ENCODE data around the gene LRRC31. TPM values are rescaled to one million over a fixed set of nuclear protein-coding genes. Genes with fewer than 3 reads are reported as not detected.

LRRC31 gene
- total and polyA plus RNA-seq, 4 donors, result 0.53 to 5.3 (median 1.7) TPM

- no peaks in the 10 kb centered on the region for H3K27me3 ChIP-seq (ENCODE audit: control insufficient read depth in 4 of 4, insufficient read depth in 4 of 4, low read length in 3 of 4)
- no peak overlapping the region for H3K27ac ChIP-seq (ENCODE audit: low read depth in 1 of 2, low read length in 2 of 2)
- DNase-seq (ENCODE audit: low spot score), result no peak
- H3K4me3 ChIP-seq (ENCODE audit: low read depth in 1 of 3, low read length in 3 of 3), result no peak overlapping the region
- no peak overlapping the region for H3K9ac ChIP-seq (ENCODE audit: low read depth in 1 of 2, low read length in 2 of 2)
- H3K36me3 ChIP-seq (ENCODE audit: control insufficient read depth in 4 of 4, insufficient read depth in 3 of 4, low read depth in 1 of 4, low read length in 3 of 4), result no peaks in the 10 kb centered on the region
- H3K4me1 ChIP-seq (ENCODE audit: control insufficient read depth in 4 of 4, insufficient read depth in 4 of 4, low read length in 3 of 4), result no peaks in the 10 kb centered on the region
- H3K9me3 ChIP-seq (ENCODE audit: control insufficient read depth in 4 of 4, low read length in 3 of 4), result no peaks in the 10 kb centered on the region
- TF ChIP-seq MAX (IDR thresholded peaks at IDR 0.05) (no peak), FOXA1 (IDR thresholded peaks at IDR 0.05) (no peak)
- WGBS, result 75% methylated on average over 2 of the region's 2 CpGs
Measured at GRCh38 chr3:169914321-169914720, 44.6 kb upstream of the LRRC31 start.

GRCh38 chr3:169913323-169913722, 43.6 kb upstream of the LRRC31 start:
- no peaks in the 10 kb centered on the region for H3K9me3 ChIP-seq (ENCODE audit: control insufficient read depth in 4 of 4, low read length in 3 of 4)
- H3K4me3 ChIP-seq (ENCODE audit: low read depth in 1 of 3, low read length in 3 of 3), result no peak overlapping the region
- TF ChIP-seq YY1 (IDR thresholded peaks at IDR 0.05), result no peak
- no peak for TF ChIP-seq RXRA (IDR thresholded peaks at IDR 0.05)
- no peak for TF ChIP-seq FOXA2 (IDR thresholded peaks at IDR 0.05)
- TF ChIP-seq JUND (IDR thresholded peaks at IDR 0.05), result no peak
- TF ChIP-seq CTCF (IDR thresholded peaks at IDR 0.05; ENCODE audit: low read depth, low read length, missing input control), result no peak
- H3K4me1 ChIP-seq (ENCODE audit: control insufficient read depth in 4 of 4, insufficient read depth in 4 of 4, low read length in 3 of 4), result no peaks in the 10 kb centered on the region
- H3K27ac ChIP-seq (ENCODE audit: low read depth in 1 of 2, low read length in 2 of 2), result no peak overlapping the region
- WGBS, result 63% methylated on average over 3 of the region's 3 CpGs
- no peaks in the 10 kb centered on the region for H3K36me3 ChIP-seq (ENCODE audit: control insufficient read depth in 4 of 4, insufficient read depth in 3 of 4, low read depth in 1 of 4, low read length in 3 of 4)
- H3K27me3 ChIP-seq (ENCODE audit: control insufficient read depth in 4 of 4, insufficient read depth in 4 of 4, low read length in 3 of 4), result no peaks in the 10 kb centered on the region
- no peak for DNase-seq (ENCODE audit: low spot score)
- H3K9ac ChIP-seq (ENCODE audit: low read depth in 1 of 2, low read length in 2 of 2), result no peak overlapping the region

GRCh38 chr3:169911272-169911671, 41.5 kb upstream of the LRRC31 start, which contains the start of gene SAMD7:
TSS of gene SAMD7 (plus strand) at chr3:169911572. CDS start at chr3:169919499, 7,927 bp downstream.
- WGBS, result 100% methylated on average over 1 of the region's 1 CpG
- no peak for DNase-seq (ENCODE audit: low spot score)
- H3K9me3 ChIP-seq (ENCODE audit: control insufficient read depth in 4 of 4, low read length in 3 of 4), result no peaks in the 10 kb centered on the region
- no peak within 1 kb of the TSS for H3K27ac ChIP-seq (ENCODE audit: low read depth in 1 of 2, low read length in 2 of 2)
- no peak within 1 kb of the TSS for H3K4me3 ChIP-seq (ENCODE audit: low read depth in 1 of 3, low read length in 3 of 3)
- TF ChIP-seq TAF1 (conservative IDR thresholded peaks at IDR 0.05) (no peak), RAD21 (IDR thresholded peaks at IDR 0.05) (no peak), MAX (IDR thresholded peaks at IDR 0.05) (no peak), SP1 (IDR thresholded peaks at IDR 0.05) (no peak), REST (IDR thresholded peaks at IDR 0.05) (no peak), FOXA1 (IDR thresholded peaks at IDR 0.05) (no peak), HNF4G (IDR thresholded peaks at IDR 0.05) (no peak), FOXA2 (IDR thresholded peaks at IDR 0.05) (no peak), RXRA (IDR thresholded peaks at IDR 0.05) (no peak), ATF3 (IDR thresholded peaks at IDR 0.05) (no peak), HNF4A (conservative IDR thresholded peaks at IDR 0.05) (no peak), CTCF (IDR thresholded peaks at IDR 0.05; ENCODE audit: low read depth, low read length, missing input control) (no peak), JUND (IDR thresholded peaks at IDR 0.05) (no peak)
- no peaks in the 10 kb centered on the region for H3K4me1 ChIP-seq (ENCODE audit: control insufficient read depth in 4 of 4, insufficient read depth in 4 of 4, low read length in 3 of 4)
- H3K27me3 ChIP-seq (ENCODE audit: control insufficient read depth in 4 of 4, insufficient read depth in 4 of 4, low read length in 3 of 4), result no peaks in the 10 kb centered on the region
- H3K9ac ChIP-seq (ENCODE audit: low read depth in 1 of 2, low read length in 2 of 2), result no peak within 1 kb of the TSS
- H3K36me3 ChIP-seq (ENCODE audit: control insufficient read depth in 4 of 4, insufficient read depth in 3 of 4, low read depth in 1 of 4, low read length in 3 of 4), result no peaks in the 10 kb centered on the region
